GM10266 (cell line): ENCODE results near the gene DBR1.
"Not testable (repeated sequence)": the region's sequence is repeated elsewhere in the genome, so short reads cannot be mapped to it uniquely, and the experiment has no call there.

Experiments used
- DNase-seq: peaks from one replicate; pipeline ENCODE4 v3.0.0; 2012; ENCODE audit errors: extremely low spot score
- TF ChIP-seq, protein P1 (sequence below): IDR thresholded peaks from 2 replicates; pipeline ENCODE4 v1.5.1; 2012; ENCODE audit warnings: mild to moderate bottlenecking, low read depth; ENCODE audit not compliant: control insufficient read depth, insufficient read depth; ENCODE audit errors: missing control alignments

DBR1 gene

DNA sequence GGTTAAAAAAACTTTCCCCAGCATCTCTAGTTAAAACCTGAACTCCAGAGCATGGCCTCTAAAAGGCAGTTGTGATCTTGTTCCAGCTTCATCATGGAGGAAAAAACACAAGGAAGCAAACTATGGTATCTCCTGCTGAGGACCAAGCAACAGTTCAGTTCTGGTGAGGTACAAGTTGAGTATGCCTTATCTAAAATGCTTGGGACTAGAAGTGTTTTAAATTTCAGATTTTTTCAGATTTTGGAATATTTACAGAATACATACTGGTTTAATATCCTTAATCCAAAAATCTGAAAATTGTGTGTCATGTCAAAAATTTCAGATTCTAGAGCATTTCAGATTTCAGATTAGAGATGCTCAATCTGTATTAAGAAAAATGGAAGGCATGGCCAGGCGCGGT, 9.7 kb downstream of the DBR1 start:
- no peak for DNase-seq
- TF ChIP-seq, protein P1, sequence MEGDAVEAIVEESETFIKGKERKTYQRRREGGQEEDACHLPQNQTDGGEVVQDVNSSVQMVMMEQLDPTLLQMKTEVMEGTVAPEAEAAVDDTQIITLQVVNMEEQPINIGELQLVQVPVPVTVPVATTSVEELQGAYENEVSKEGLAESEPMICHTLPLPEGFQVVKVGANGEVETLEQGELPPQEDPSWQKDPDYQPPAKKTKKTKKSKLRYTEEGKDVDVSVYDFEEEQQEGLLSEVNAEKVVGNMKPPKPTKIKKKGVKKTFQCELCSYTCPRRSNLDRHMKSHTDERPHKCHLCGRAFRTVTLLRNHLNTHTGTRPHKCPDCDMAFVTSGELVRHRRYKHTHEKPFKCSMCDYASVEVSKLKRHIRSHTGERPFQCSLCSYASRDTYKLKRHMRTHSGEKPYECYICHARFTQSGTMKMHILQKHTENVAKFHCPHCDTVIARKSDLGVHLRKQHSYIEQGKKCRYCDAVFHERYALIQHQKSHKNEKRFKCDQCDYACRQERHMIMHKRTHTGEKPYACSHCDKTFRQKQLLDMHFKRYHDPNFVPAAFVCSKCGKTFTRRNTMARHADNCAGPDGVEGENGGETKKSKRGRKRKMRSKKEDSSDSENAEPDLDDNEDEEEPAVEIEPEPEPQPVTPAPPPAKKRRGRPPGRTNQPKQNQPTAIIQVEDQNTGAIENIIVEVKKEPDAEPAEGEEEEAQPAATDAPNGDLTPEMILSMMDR, result no peak

DNA sequence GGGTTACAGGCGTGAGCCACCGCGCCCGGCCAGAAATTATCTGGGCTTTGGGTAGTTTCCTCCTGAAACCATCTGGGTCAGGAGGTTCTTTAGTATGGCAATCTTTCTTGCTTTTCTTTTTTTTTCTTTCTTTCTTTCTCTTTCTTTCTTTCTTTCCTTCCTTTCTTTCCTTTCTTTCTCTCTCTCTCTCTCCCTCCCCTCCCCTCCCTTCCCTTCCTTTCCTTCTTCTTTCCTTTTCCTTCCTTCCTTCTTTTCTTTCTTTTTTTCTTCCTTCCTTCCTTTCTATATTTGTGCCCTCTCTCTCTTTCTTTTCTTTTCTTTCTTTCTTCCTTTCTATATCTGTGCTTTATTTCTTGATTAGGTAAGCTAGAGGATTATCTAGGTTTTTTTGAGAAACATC, 17.0 kb downstream of the DBR1 start:
- TF ChIP-seq, protein P1, result no peak
- DNase-seq, result no peak

DNA sequence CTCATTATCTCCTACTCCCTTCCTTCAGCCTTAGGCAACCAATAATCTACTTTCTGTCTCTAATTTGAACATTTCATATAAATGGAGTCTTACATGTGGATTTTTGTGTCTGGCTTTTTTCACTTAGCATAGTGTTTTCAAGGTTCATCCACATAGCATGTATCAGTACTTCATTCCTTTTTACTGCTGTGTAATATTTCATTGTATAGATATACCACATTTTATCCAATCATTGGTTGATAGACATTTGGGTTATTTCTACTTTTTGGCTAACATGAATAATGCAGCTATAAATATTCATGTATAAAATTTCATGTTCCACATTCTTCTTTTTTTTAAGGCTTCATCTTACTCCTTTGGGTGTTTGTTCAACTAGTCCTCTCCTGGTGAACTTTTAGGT, 20.2 kb downstream of the DBR1 start:
- TF ChIP-seq, protein P1, result no peak
- no peak for DNase-seq

DNA sequence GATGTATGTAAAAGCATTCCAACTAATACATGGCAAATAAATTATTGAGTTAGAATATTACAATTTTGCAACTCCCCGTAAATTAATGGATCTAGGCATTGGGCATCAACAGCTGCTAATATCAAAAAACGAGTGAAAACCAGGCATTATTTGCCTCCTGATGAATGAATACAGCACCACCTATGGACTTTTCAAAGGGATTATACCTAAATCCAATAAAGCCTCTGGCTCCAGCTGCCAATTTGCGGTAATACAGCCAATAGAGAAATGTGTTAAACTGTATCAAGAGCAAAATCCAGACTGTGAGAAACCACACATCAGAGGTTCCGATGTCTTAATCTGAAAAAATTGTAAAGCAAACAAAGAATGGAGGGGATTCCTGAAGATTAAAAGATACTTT, 26.2 kb downstream of the DBR1 start:
- TF ChIP-seq, protein P1, result no peak
- DNase-seq, result no peak

DNA sequence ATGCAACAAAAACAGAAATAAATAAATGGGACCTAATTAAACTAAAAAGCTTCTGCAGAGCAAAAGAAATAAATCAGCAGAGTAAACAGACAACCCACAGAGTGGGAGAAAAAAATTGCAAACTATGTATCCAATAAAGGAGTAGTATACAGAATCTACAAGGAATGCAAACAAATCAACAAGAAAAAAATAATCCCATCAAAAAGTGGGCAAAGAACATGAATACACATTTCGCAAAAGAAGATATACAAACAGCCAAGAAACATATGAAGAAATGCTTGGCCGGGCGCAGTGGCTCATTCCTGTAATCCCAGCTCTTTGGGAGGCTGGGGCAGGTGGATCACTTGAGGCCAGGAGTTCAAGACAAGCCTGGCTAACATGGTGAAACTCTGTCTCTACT, 32.5 kb downstream of the DBR1 start:
- not testable (repeated sequence) for DNase-seq

DNA sequence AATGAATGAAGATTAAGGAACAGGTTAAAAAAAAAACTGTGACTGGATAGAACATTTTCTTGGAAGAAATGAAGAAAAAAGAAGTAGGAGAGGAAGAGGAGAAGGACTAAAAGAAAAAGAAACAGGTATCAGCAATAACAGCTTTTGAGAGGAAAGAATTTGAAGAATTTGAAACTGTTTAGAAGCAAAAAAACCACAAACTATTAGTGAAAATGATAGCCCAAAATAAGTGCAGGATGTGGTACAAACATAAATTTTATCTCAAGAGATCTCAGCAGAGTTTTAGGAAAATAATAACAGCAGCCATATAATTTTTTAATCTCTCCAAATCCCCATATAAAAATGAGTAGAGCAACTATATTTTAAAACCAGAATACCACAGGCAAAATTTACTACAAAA, 33.8 kb downstream of the DBR1 start:
- TF ChIP-seq, protein P1, result no peak
- DNase-seq, result no peak

DNA sequence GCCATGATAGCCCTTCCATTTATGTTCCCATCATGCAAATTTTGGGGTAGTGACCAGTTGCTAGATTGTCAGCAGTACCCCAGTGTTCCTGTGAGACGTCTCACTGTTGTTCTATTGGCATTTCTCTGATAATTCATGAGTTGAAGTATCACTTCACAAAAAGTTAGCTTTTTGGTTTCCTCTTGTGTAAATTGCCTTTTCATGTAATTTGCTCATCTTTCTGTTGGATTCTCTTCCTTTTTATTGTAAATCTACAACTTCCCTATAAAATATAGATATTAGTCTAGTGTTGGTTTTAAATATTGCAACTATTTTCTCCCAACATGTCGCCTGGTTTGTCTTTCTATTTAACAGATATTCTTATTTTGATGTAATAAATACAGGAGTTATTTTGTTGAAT, 35.0 kb downstream of the DBR1 start:
- no peak for DNase-seq
- TF ChIP-seq, protein P1, result no peak

DNA sequence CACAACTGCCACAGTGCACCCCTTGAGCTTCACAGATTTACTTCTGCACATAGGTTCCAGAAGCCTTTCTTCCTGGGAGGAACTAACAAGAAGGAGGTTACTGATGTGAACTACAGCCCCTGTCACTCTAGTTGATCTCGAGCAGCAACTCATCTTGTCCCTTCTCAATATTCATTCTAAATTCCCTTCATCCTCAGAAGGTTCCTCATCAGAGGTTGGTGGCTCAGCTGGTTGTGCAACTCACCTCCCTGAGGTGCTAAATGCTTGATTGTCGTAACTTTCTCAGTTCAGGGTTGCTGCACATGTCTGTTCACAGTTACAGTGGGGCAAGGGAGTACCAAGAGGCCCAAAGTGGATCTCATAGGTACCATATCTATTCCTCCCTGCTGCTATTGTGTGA, 36.9 kb downstream of the DBR1 start:
- DNase-seq, result no peak
- TF ChIP-seq, protein P1, result no peak
